Spleen (tissue), 11 donors: ENCODE data around the gene ZBTB7B. TPM values are rescaled to one million over a fixed set of nuclear protein-coding genes. Genes with fewer than 3 reads are reported as not detected.

Source experiments
- DNase-seq: peaks from one replicate; pipeline ENCODE4 v3.0.0-alpha.2; 2020
- H3K27ac ChIP-seq, 8 donors: fragments of 200-600 bp; sonication (generic) in 7 of 8; 1 replicate in 4 of 8; 2 replicates in 4 of 8; pipeline versions ENCODE4 v1.5.0 to v1.8.0; 2016 to 2021; ENCODE audit warnings: inconsistent platforms in 4 of 8, mild to moderate bottlenecking in 4 of 8, moderate library complexity in 1 of 8
- H3K27me3 ChIP-seq, 7 donors: fragments of 200-600 bp; sonication (generic) in 6 of 7; replicated peaks in 1 of 7; 1 replicate in 4 of 7; 2 replicates in 3 of 7; pipeline versions ENCODE4 v1.5.0 to v1.8.0; 2016 to 2021; ENCODE audit warnings: inconsistent platforms in 3 of 7, mild to moderate bottlenecking in 1 of 7
- H3K36me3 ChIP-seq, 6 donors: fragments of 200-600 bp; sonication (generic) in 5 of 6; 1 replicate in 4 of 6; 2 replicates in 2 of 6; pipeline versions ENCODE4 v1.5.0 to v1.8.0; 2016 to 2021; ENCODE audit warnings: inconsistent platforms in 2 of 6
- H3K4me1 ChIP-seq, 6 donors: fragments of 200-600 bp; sonication (generic) in 5 of 6; 1 replicate in 3 of 6; 2 replicates in 3 of 6; pipeline versions ENCODE4 v1.5.0 to v1.8.0; 2016 to 2021; ENCODE audit warnings: inconsistent platforms in 3 of 6
- H3K4me3 ChIP-seq, 8 donors: fragments of 200-600 bp; sonication (generic) in 7 of 8; 1 replicate in 4 of 8; 2 replicates in 4 of 8; pipeline versions ENCODE4 v1.5.0 to v1.8.0; 2016 to 2021; ENCODE audit warnings: inconsistent platforms in 4 of 8, mild to moderate bottlenecking in 4 of 8, moderate library complexity in 2 of 8
- H3K9me3 ChIP-seq, 8 donors: fragments of 200-600 bp; sonication (generic) in 7 of 8; 1 replicate in 4 of 8; 2 replicates in 4 of 8; pipeline versions ENCODE4 v1.5.0 to v1.8.0; 2016 to 2021; ENCODE audit warnings: inconsistent platforms in 4 of 8
- CTCF ChIP-seq, 11 experiments: fragments of 200-600 bp in 7 of 11; fragments of 450-650 bp in 4 of 11; sonication (generic) in 4 of 11; IDR thresholded peaks in 8 of 11; conservative IDR thresholded peaks in 3 of 11; 1 replicate in 7 of 11; 2 replicates in 4 of 11; pipeline versions ENCODE4 v1.4.0 to v1.8.0; 2016 to 2021; ENCODE audit warnings: antibody characterized with exemption in 11 of 11, inconsistent platforms in 4 of 11, mild to moderate bottlenecking in 1 of 11
- POLR2A ChIP-seq, 3 donors: fragments of 450-650 bp; IDR thresholded peaks; one replicate each; pipeline ENCODE4 v1.5.1; 2017; ENCODE audit warnings: antibody characterized with exemption in 3 of 3, mild to moderate bottlenecking in 1 of 3
- POLR2AphosphoS5 ChIP-seq, 3 donors: sonication (generic); formaldehyde crosslinking; IDR thresholded peaks; one replicate each; pipeline ENCODE4 v1.5.1; 2017; ENCODE audit warnings: antibody characterized with exemption in 3 of 3
- WGBS, 5 donors: extraction: QIAGEN DNeasy Blood & Tissue Kit in 3 of 5; methylation state at CpG; one replicate each; pipeline versions ENCODE4 v1.1.5 to v1.1.7; 2013 to 2018; 5-methylcytosine and 5-hydroxymethylcytosine counted together
- intact Hi-C: fragments of 100-400 bp; cut with DNase I; formaldehyde crosslinking; loops from one replicate; pipeline ENCODE4 v1.15.0; 2023; ENCODE audit warnings: low total_unique reads
- polyA plus RNA-seq, 3 donors: library from polyadenylated mRNA; stranded (reverse); fragments of 200-250 nt; gene quantifications; one replicate each; pipeline ENCODE4 v1.2.1, GENCODE V29; 2013
- total RNA-seq, 7 donors: library from RNA; depleted of rRNA in 3 of 7; stranded (reverse); fragments of >200 nt in 3 of 7; fragmentation: NEBNext Ultra II Directional in 4 of 7; extraction: Animal tissue kit (Norgen Biotek cat#: 25700) in 4 of 7; gene quantifications; one replicate each; pipeline versions ENCODE4 v1.1.0 to v1.2.1, GENCODE V29; 2016 to 2021
- donor health status: healthy with polysubstance abuse.
- donor health status: DM: no; HTN: no; CAD: no; lungs with moderate emphysema.
- donor health status: DM: no; HTN: no; CAD: no.
- donor health status: Bipolar disorder and iron deficiency.
- donor health status: healthy.
- donor health status: DM: no; HTN: no; CAD: no.
- donor health status: DM: yes; HTN: yes; CAD: no.

ZBTB7B gene
- total and polyA plus RNA-seq, 10 donors: 11.1 to 88.9 (median 57.5) TPM

GRCh38 chr1:154967331-154967950 lies 35.2 kb upstream of the ZBTB7B start:
- Histone ChIP-seq H3K4me1 (peaks cover 33 to 100% (median 81%) of the 10 kb centered on the region in 6 donors), H3K9me3 (no peaks in the 10 kb centered on the region), H3K27ac (peak overlapping the region in 7 of 8 donors; percentile 4 to 100 (median 96)), H3K36me3 (peaks cover 3 to 82% (median 60%) of the 10 kb centered on the region in 6 donors), H3K4me3 (no peak overlapping the region), H3K27me3 (no peaks in the 10 kb centered on the region)
- WGBS, 5 donors: 64 to 86% (median 81%) methylated on average over 5 of the region's 5 CpGs
- intact Hi-C loops: no loop called here
- no peak for TF ChIP-seq POLR2AphosphoS5 (IDR thresholded peaks at IDR 0.05)
- TF ChIP-seq POLR2A (IDR thresholded peaks at IDR 0.05): no peak
- no peak for DNase-seq

- WGBS, 5 donors: 78 to 93% (median 92%) methylated on average over 3 of the region's 3 CpGs
- peak overlapping the region in 1 of 8 donors; percentile 81 for H3K4me3 ChIP-seq
- no peak for DNase-seq
- H3K27ac ChIP-seq: peak overlapping the region in 7 of 8 donors; percentile 92 to 100 (median 99)
- no peaks in the 10 kb centered on the region for H3K9me3 ChIP-seq
- no peaks in the 10 kb centered on the region for H3K27me3 ChIP-seq
- peaks cover 3 to 70% (median 50%) of the 10 kb centered on the region in 6 donors for H3K36me3 ChIP-seq
- intact Hi-C loops: no loop called here
- H3K4me1 ChIP-seq: peaks cover 32 to 100% (median 79%) of the 10 kb centered on the region in 6 donors
- TF ChIP-seq CTCF (IDR thresholded peaks at IDR 0.05 in 8 of 11, conservative IDR thresholded peaks at IDR 0.05 in 3 of 11): no peak
- no peak for TF ChIP-seq POLR2A (IDR thresholded peaks at IDR 0.05)
- peak in 1 of 3 donors; percentile 29 for TF ChIP-seq POLR2AphosphoS5 (IDR thresholded peaks at IDR 0.05)
Measured at GRCh38 chr1:154968731-154969130, 33.9 kb upstream of the ZBTB7B start.

GRCh38 chr1:154969246-154969645 lies 33.4 kb upstream of the ZBTB7B start:
- H3K4me1 ChIP-seq: peaks cover 32 to 95% (median 78%) of the 10 kb centered on the region in 6 donors
- intact Hi-C loops: no loop called here
- H3K27ac ChIP-seq: peak overlapping the region in 7 of 8 donors; percentile 92 to 100 (median 99)
- no peaks in the 10 kb centered on the region for H3K9me3 ChIP-seq
- no peaks in the 10 kb centered on the region for H3K27me3 ChIP-seq
- peak; percentile 59 for DNase-seq
- 62 to 76% (median 68%) methylated on average over 5 of the region's 5 CpGs for WGBS, 5 donors
- TF ChIP-seq CTCF (IDR thresholded peaks at IDR 0.05 in 8 of 11, conservative IDR thresholded peaks at IDR 0.05 in 3 of 11): no peak
- no peak for TF ChIP-seq POLR2AphosphoS5 (IDR thresholded peaks at IDR 0.05)
- no peak for TF ChIP-seq POLR2A (IDR thresholded peaks at IDR 0.05)
- H3K36me3 ChIP-seq: peaks cover 3 to 65% (median 46%) of the 10 kb centered on the region in 6 donors
- peak overlapping the region in 6 of 8 donors; percentile 12 to 81 (median 36) for H3K4me3 ChIP-seq

- 39 to 52% (median 45%) methylated on average over 16 to 22 of the region's 22 CpGs for WGBS, 5 donors
- no peaks in the 10 kb centered on the region for H3K9me3 ChIP-seq
- peaks cover 32 to 88% (median 75%) of the 10 kb centered on the region in 6 donors for H3K4me1 ChIP-seq
- H3K36me3 ChIP-seq: peaks cover 3 to 58% (median 38%) of the 10 kb centered on the region in 6 donors
- intact Hi-C loops: no loop called here
- H3K27me3 ChIP-seq: no peaks in the 10 kb centered on the region
- TF ChIP-seq CTCF (IDR thresholded peaks at IDR 0.05 in 8 of 11, conservative IDR thresholded peaks at IDR 0.05 in 3 of 11): no peak
- no peak for TF ChIP-seq POLR2A (IDR thresholded peaks at IDR 0.05)
- no peak for TF ChIP-seq POLR2AphosphoS5 (IDR thresholded peaks at IDR 0.05)
- H3K27ac ChIP-seq: peak overlapping the region; percentile 88 to 100 (median 98)
- peak overlapping the region; percentile 12 to 81 (median 32) for H3K4me3 ChIP-seq
- DNase-seq: peak; percentile 76
Measured at GRCh38 chr1:154969860-154970452, 32.6 kb upstream of the ZBTB7B start.
